HepG2 (cell line): ENCODE results near the gene MACROD2. TPM values are rescaled to one million over a fixed set of nuclear protein-coding genes. Genes with fewer than 3 reads are reported as not detected.

Source experiments
- ATAC-seq: fragments of 200-7000 bp; cut with Tn5 transposase; 3 replicates; pipeline ENCODE4 v1.9.1; 2020; ENCODE audit warnings: mild to moderate bottlenecking, moderate library complexity
- BruUV-seq: library from RNA; stranded (reverse); fragments of 400-500 nt; replicated peaks from 2 replicates; lab custom pipeline; 2021; lab: Mats Ljungman, UMichigan
- CTCF ChIA-PET: fragments of 300-600 bp; formaldehyde crosslinking; extraction: SDS; loops from one replicate; lab custom pipeline; 2021; ENCODE audit warnings: low total read pairs, inconsistent platforms, low intra/inter-chr PET ratio; lab: Yijun Ruan, JAX
- POLR2A ChIA-PET: fragments of 350-600 bp; sonication (Branson Sonifier 250); formaldehyde crosslinking; loops from one replicate; lab custom pipeline; 2020; ENCODE audit warnings: antibody characterized with exemption, inconsistent platforms; lab: Yijun Ruan, JAX
- DNase-seq: peaks from one replicate; pipeline ENCODE4 v3.0.0-alpha.2; 2015; ENCODE audit warnings: low spot score
- FAIRE-seq: peaks from 3 replicates; lab custom pipeline; 2011; peaks lifted over from hg19 to GRCh38; lab: Jason Lieb, UNC
- H2AFZ ChIP-seq: one replicate; pipeline ENCODE4 v1.6.1; 2011; ENCODE audit warnings: low read length, inconsistent platforms
- H3K27ac ChIP-seq: fragments of 300-600 bp; 3 replicates; pipeline ENCODE4 v1.8.0; 2011; ENCODE audit warnings: mixed run types, mild to moderate bottlenecking, mixed read lengths, low read length, inconsistent platforms; ENCODE audit not compliant: insufficient read depth; ENCODE audit errors: extremely low read length
- H3K27me3 ChIP-seq, 2 experiments: fragments of 200-600 bp in 1 of 2; 2 replicates in 1 of 2; 3 replicates in 1 of 2; pipeline versions ENCODE4 v1.6.0 to v1.8.0; 2011; ENCODE audit warnings: low read length in 2 of 2, mild to moderate bottlenecking in 2 of 2, moderate library complexity in 2 of 2, inconsistent platforms in 1 of 2; ENCODE audit not compliant: insufficient read depth in 2 of 2, control insufficient read depth in 1 of 2
- H3K36me3 ChIP-seq, 2 experiments: fragments of 200-600 bp in 1 of 2; replicated peaks in 1 of 2; 2 replicates in 1 of 2; 3 replicates in 1 of 2; pipeline versions ENCODE4 v1.5.1 to v1.8.0; 2011; ENCODE audit warnings: low read length in 2 of 2, inconsistent platforms in 1 of 2; ENCODE audit not compliant: insufficient read depth in 2 of 2, control insufficient read depth in 1 of 2
- H3K4me1 ChIP-seq: 2 replicates; pipeline ENCODE4 v1.5.1; 2012; ENCODE audit warnings: low read length, inconsistent platforms; ENCODE audit not compliant: insufficient read depth
- H3K4me2 ChIP-seq: 2 replicates; pipeline ENCODE4 v1.6.0; 2011; ENCODE audit warnings: low read depth, low read length, inconsistent platforms
- H3K4me3 ChIP-seq, 3 experiments: fragments of 200-600 bp in 1 of 3; sonication (generic), shearing (Covaris generic) in 1 of 3; replicated peaks in 1 of 3; 2 replicates each; pipeline ENCODE4 v1.5.1; 2011 to 2016; ENCODE audit warnings: low read length in 3 of 3, inconsistent platforms in 2 of 3, low read depth in 2 of 3, mild to moderate bottlenecking in 2 of 3, control low read depth in 1 of 3, mixed read lengths in 1 of 3; ENCODE audit not compliant: insufficient read depth in 1 of 3
- H3K79me2 ChIP-seq: one replicate; pipeline ENCODE4 v1.6.1; 2011; ENCODE audit warnings: low read length, inconsistent platforms; ENCODE audit not compliant: insufficient read depth
- H3K9ac ChIP-seq: 2 replicates; pipeline ENCODE4 v1.6.0; 2011; ENCODE audit warnings: mild to moderate bottlenecking, low read depth, low read length, inconsistent platforms; ENCODE audit not compliant: insufficient read depth
- H3K9me3 ChIP-seq: 2 replicates; pipeline ENCODE4 v1.5.1; 2012; ENCODE audit warnings: mild to moderate bottlenecking, low read length
- H4K20me1 ChIP-seq: 2 replicates; pipeline ENCODE4 v1.6.0; 2011; ENCODE audit warnings: inconsistent platforms, mild to moderate bottlenecking, low read length, moderate library complexity; ENCODE audit not compliant: insufficient read depth
- CCDC6 ChIP-seq: sonication (generic); formaldehyde crosslinking; IDR thresholded peaks from 2 replicates; pipeline ENCODE4 v1.8.1; 2022; ENCODE audit warnings: mild to moderate bottlenecking, missing genetic modification reagents, moderate library complexity
- GFI1 ChIP-seq: sonication (generic); formaldehyde crosslinking; IDR thresholded peaks from 2 replicates; pipeline ENCODE4 v1.5.0; 2020; ENCODE audit warnings: missing genetic modification reagents, mild to moderate bottlenecking, borderline replicate concordance
- HIVEP1 ChIP-seq: sonication (generic); formaldehyde crosslinking; IDR thresholded peaks from 2 replicates; pipeline ENCODE4 v1.4.0; 2020; ENCODE audit warnings: mild to moderate bottlenecking, missing genetic modification reagents
- MAFK ChIP-seq, 2 experiments: IDR thresholded peaks in 1 of 2; conservative IDR thresholded peaks in 1 of 2; 2 replicates each; pipeline ENCODE4 v1.6.1; 2011; ENCODE audit warnings: improper control_type of control experiment in 2 of 2, low read length in 2 of 2
- NCOA1 ChIP-seq: sonication (generic); formaldehyde crosslinking; IDR thresholded peaks from 2 replicates; pipeline ENCODE4 v1.9.0; 2021; ENCODE audit warnings: missing genetic modification reagents
- RARG ChIP-seq: sonication (generic); formaldehyde crosslinking; IDR thresholded peaks from 2 replicates; pipeline ENCODE4 v1.4.0; 2020; ENCODE audit warnings: low read depth, mild to moderate bottlenecking, missing genetic modification reagents
- RBAK ChIP-seq: sonication (generic); formaldehyde crosslinking; IDR thresholded peaks from 2 replicates; pipeline ENCODE4 v1.5.1; 2020; ENCODE audit warnings: mild to moderate bottlenecking, missing genetic modification reagents
- TP53 ChIP-seq: sonication (generic); formaldehyde crosslinking; conservative IDR thresholded peaks from 2 replicates; pipeline ENCODE4 v1.4.0; 2020; ENCODE audit warnings: missing genetic modification reagents
- ZBTB7A ChIP-seq: sonication (generic); formaldehyde crosslinking; IDR thresholded peaks from 2 replicates; pipeline ENCODE4 v1.8.0; 2022; ENCODE audit warnings: mild to moderate bottlenecking, missing genetic modification reagents
- ZKSCAN1 ChIP-seq: fragments of 150-350 bp; IDR thresholded peaks from 2 replicates; pipeline ENCODE4 v1.6.1; 2014; ENCODE audit warnings: low read length
- ZNF138 ChIP-seq: sonication (generic); formaldehyde crosslinking; IDR thresholded peaks from 2 replicates; pipeline ENCODE4 v1.5.0; 2020; ENCODE audit warnings: mild to moderate bottlenecking, low read depth, missing genetic modification reagents
- ZNF232 ChIP-seq: sonication (generic); formaldehyde crosslinking; IDR thresholded peaks from 2 replicates; pipeline ENCODE4 v1.4.0; 2020; ENCODE audit warnings: missing genetic modification reagents, borderline replicate concordance
- ZNF333 ChIP-seq: sonication (generic); formaldehyde crosslinking; IDR thresholded peaks from 2 replicates; pipeline ENCODE4 v1.4.0; 2020; ENCODE audit warnings: mild to moderate bottlenecking, missing genetic modification reagents, borderline replicate concordance
- ZNF562 ChIP-seq: sonication (generic); formaldehyde crosslinking; IDR thresholded peaks from 2 replicates; pipeline ENCODE4 v1.8.0; 2022; ENCODE audit warnings: missing genetic modification reagents, borderline replicate concordance
- ZNF747 ChIP-seq: sonication (generic); formaldehyde crosslinking; IDR thresholded peaks from 2 replicates; pipeline ENCODE4 v1.8.1; 2023; ENCODE audit warnings: missing genetic modification reagents, mild to moderate bottlenecking, borderline replicate concordance
- ZNF775 ChIP-seq: sonication (generic); formaldehyde crosslinking; IDR thresholded peaks from 2 replicates; pipeline ENCODE4 v1.4.0; 2020; ENCODE audit warnings: missing genetic modification reagents, mild to moderate bottlenecking, moderate library complexity, borderline replicate concordance
- WGBS: methylation state at CpG from one replicate; pipeline ENCODE4 v1.1.6; 2017; ENCODE audit warnings: low lambda C conversion rate; 5-methylcytosine and 5-hydroxymethylcytosine counted together
- in situ Hi-C: cut with HindIII; loops from 2 replicates; pipeline ENCODE4 v1.10.0; 2017; ENCODE audit warnings: low pct_unique_long_range_greater_than_20kb; ENCODE audit not compliant: extremely low pct_ligation_motif_present
- intact Hi-C: fragments of 100-400 bp; cut with micrococcal nuclease; formaldehyde crosslinking; loops from one replicate; pipeline ENCODE4 v1.10.0; 2022; ENCODE audit not compliant: unreplicated experiment
- polyA plus RNA-seq, 8 experiments: library from polyadenylated mRNA; depleted of rRNA in 3 of 8; stranded (reverse) in 7 of 8; unstranded in 1 of 8; fragments of >200 nt; fragmentation: Illumina TruSeq in 4 of 8; extraction: Trizol in 4 of 8; gene quantifications; 2 replicates each; pipeline versions ENCODE4 v1.2.1 to v1.2.3, GENCODE V29; 2011 to 2016; ENCODE audit warnings: low read depth in 4 of 8, missing spikeins in 1 of 8, mixed read lengths in 1 of 8; ENCODE audit not compliant: insufficient read depth in 1 of 8
- total RNA-seq, 5 experiments: library from RNA; depleted of rRNA; stranded (reverse); fragments of >200 nt; fragmentation: Illumina TruSeq; extraction: Trizol; gene quantifications; 2 replicates each; pipeline ENCODE4 v1.2.3, GENCODE V29; 2016; ENCODE audit warnings: low read depth in 1 of 5
- TF ChIP-seq, protein P1 (sequence below): sonication (generic); formaldehyde crosslinking; IDR thresholded peaks from 2 replicates; pipeline ENCODE4 v1.4.0; 2020; ENCODE audit warnings: mild to moderate bottlenecking, missing genetic modification reagents

Gene MACROD2
- total and polyA plus RNA-seq, 2 of the 13 experiments (the other 11 are each of a cell fraction or from before 2014, with no cell fraction given) = 0.13 to 0.51 TPM

DNA sequence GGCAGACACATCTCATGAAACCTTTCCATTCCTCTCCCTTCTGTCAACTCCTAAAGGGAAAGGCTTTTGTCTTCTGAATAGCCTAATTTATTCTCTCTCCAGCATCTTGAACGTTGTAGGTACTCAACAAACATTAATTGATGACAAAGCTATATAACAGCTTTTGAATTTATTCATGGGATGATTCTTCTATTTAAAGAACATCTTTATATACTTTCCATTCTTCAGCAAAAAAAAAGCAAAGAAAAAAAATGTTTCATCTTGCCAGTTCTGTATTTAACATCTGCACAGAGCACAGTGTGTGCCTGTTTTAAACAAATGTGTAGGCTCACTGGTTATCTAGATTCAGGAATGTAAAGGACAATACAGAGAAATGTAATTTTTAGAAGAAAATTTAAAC lies 1929.2 kb downstream of the MACROD2 start:
- ATAC-seq (no peak), FAIRE-seq (no peak), DNase-seq (no peak)
- CTCF ChIA-PET = no interaction called here
- Histone ChIP-seq H3K9me3 (no peaks in the 10 kb centered on the region), H3K36me3 (no peaks in the 10 kb centered on the region), H3K27me3 (no peaks in the 10 kb centered on the region; a peak in 1 of 5 replicates), H2AFZ (no peak overlapping the region), H3K79me2 (no peaks in the 10 kb centered on the region), H3K9ac (no peak overlapping the region), H3K4me1 (no peaks in the 10 kb centered on the region), H3K4me3 (no peak overlapping the region), H3K27ac (no peak overlapping the region), H3K4me2 (no peak overlapping the region), H4K20me1 (no peaks in the 10 kb centered on the region)
- in situ Hi-C loops = no loop called here
- TF ChIP-seq MAFK (conservative IDR thresholded peaks at IDR 0.05 in 1 of 2, IDR thresholded peaks at IDR 0.05 in 1 of 2; ENCODE audit: low read length in 2 of 2) = peak in 1 of 2 experiments; percentile 50; a peak in 2 of 4 replicates
- TF ChIP-seq ZNF747 = no peak
- intact Hi-C loops = no loop called here
- no TSS peak for BruUV-seq
- 0% methylated on average over 1 of the region's 1 CpG for WGBS
- POLR2A ChIA-PET = no interaction called here

GRCh38 chr20:15925376-15925775 lies 1930.1 kb downstream of the MACROD2 start:
- Histone ChIP-seq H3K9ac (no peak overlapping the region), H4K20me1 (no peaks in the 10 kb centered on the region), H3K27ac (no peak overlapping the region), H3K36me3 (no peaks in the 10 kb centered on the region), H2AFZ (no peak overlapping the region), H3K4me2 (no peak overlapping the region), H3K9me3 (no peaks in the 10 kb centered on the region), H3K79me2 (no peaks in the 10 kb centered on the region), H3K4me1 (no peaks in the 10 kb centered on the region), H3K4me3 (no peak overlapping the region), H3K27me3 (no peaks in the 10 kb centered on the region; a peak in 1 of 5 replicates)
- CTCF ChIA-PET = no interaction called here
- no peak for FAIRE-seq
- intact Hi-C loops = no loop called here
- POLR2A ChIA-PET = no interaction called here
- 11% methylated on average over 8 of the region's 8 CpGs for WGBS
- ATAC-seq = no peak
- BruUV-seq = no TSS peak
- in situ Hi-C loops = no loop called here
- TF ChIP-seq ZNF232 (no peak), GFI1 (CRISPR knock-in tag) (no peak), NCOA1 (CRISPR knock-in tag) (no peak), RBAK (CRISPR knock-in tag) (no peak), CCDC6 (no peak), ZNF138 (CRISPR knock-in tag) (no peak), ZNF562 (CRISPR knock-in tag) (no peak), HIVEP1 (no peak), ZBTB7A (CRISPR knock-in tag) (no peak), ZKSCAN1 (no peak), TP53 (CRISPR knock-in tag) (no peak), RARG (CRISPR knock-in tag) (no peak), ZNF775 (CRISPR knock-in tag) (no peak), ZNF333 (CRISPR knock-in tag) (no peak)
- TF ChIP-seq, protein P1, sequence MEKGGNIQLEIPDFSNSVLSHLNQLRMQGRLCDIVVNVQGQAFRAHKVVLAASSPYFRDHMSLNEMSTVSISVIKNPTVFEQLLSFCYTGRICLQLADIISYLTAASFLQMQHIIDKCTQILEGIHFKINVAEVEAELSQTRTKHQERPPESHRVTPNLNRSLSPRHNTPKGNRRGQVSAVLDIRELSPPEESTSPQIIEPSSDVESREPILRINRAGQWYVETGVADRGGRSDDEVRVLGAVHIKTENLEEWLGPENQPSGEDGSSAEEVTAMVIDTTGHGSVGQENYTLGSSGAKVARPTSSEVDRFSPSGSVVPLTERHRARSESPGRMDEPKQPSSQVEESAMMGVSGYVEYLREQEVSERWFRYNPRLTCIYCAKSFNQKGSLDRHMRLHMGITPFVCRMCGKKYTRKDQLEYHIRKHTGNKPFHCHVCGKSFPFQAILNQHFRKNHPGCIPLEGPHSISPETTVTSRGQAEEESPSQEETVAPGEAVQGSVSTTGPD (CRISPR knock-in tag) = no peak
- DNase-seq = no peak
